LNCAP (cell line): ENCODE measurements around the gene DAAM2.
A peak's percentile ranks its signal among the peaks of the same experiment; 100 is the strongest.

Experiments used
- CTCF ChIP-seq: fragments of 450-650 bp; IDR thresholded peaks from 2 replicates; pipeline ENCODE4 v1.5.1; 2017; ENCODE audit warnings: mild to moderate bottlenecking

DAAM2 gene

GRCh38 chr6:39865011-39865888 is 73.1 kb downstream of the DAAM2 start:
- peak; percentile 76 for TF ChIP-seq CTCF

DNA sequence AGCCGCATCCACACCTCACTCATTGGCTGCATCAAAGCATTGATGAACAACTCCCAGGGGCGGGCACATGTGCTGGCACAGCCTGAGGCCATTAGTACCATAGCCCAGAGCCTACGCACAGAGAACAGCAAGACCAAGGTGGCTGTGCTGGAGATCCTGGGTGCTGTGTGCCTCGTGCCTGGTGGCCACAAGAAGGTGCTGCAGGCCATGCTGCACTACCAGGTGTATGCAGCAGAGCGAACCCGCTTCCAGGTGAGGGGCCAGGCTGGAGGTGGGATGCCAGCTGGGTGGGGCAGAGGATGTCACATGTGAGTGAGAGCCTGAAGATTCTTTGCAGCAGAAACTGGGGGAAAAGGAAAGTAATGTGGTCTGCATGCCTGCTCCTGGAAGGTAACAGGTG is 75.4 kb downstream of the DAAM2 start:
- TF ChIP-seq CTCF = peak; percentile 26; the same call in 1 of the 2 replicates

- TF ChIP-seq CTCF = no peak
These were observed 78.8 kb downstream of the DAAM2 start for GRCh38 chr6:39870950-39871349.

DNA sequence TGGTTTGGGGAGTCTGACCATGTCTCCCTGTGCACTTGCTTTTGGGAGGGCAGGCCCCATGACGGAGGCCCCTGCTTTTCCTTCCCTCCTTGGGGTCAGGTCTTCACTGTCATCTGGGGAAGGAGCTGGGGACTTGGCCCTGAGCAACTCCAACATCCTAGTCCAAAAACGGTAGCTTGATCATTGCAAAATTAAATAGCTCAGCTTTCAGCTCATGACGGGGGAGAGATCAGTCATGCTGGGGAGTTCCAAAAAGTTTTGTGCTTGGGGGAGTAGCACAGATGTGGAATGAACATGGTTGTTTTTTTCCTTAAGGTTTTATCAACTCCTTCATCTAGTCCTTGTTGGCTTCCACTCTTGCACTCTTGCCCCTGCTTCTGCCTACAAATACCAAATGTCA is 81.3 kb downstream of the DAAM2 start:
- no peak for TF ChIP-seq CTCF

DNA sequence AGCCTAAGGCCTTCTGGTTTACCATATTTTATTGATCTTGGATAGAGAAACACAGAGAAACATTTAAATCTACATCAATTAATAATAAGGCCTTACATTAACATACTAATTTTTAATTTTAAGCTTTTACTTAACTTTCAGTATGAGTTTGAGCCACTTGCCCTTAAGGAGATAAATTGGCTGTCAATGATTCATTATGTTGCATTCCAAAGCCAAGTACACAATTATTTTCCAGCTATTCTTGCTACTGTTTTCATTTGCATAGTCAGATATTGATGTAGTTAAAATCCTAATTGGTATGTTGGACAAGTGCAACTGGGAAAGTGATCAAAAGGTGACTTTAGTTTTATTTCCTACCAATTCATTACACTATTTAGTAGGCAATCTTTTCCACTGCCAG is 83.9 kb downstream of the DAAM2 start:
- TF ChIP-seq CTCF = no peak

DNA sequence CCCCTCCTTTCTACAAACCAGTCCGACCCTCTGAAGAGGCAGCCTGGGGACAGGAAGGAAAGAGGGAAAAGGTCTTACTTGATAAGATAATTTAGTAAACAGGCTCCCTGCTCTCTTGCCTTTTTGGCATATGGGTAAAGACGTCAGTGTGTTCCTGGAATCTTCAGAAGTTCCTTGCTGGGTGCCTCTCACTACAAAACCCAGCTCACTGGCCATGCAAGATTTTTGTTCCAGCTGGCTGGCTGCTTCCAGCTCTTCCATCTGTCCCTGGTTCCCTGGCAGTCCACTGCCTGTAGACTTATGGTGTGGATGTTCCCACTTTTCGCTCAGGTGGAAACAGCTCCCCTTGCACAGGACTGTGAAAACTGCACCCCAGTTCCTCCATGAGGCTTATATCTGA is 84.7 kb downstream of the DAAM2 start:
- no peak for TF ChIP-seq CTCF

- TF ChIP-seq CTCF = no peak
These were observed 87.4 kb downstream of the DAAM2 start for GRCh38 chr6:39879535-39879934.

DNA sequence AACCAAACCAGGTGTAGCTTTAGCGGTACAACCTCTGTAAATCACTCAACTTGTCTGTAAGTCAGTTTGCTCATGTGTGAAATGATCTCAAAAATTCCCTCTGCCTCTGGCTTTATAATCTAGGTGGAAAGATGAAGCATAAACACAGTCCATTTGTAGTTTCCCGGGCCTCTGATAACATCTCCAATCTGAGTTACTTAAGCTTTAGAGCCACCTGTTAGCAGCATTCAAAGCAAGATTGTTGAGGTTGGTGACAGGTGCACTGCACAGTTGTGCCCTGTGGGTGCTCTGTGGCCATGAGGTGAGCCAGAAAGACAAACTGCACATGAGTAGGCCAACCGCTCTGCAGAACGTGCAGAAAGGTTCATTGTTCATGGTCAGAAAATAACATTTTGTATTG is 88.4 kb downstream of the DAAM2 start:
- TF ChIP-seq CTCF = no peak
